Stimulated activated CD8-positive, alpha-beta memory T cell treated with anti-CD3 and anti-CD28 coated beads, Interleukin-12 subunit alpha, Interleukin-12 subunit beta, amount 100 ng/mL, for 24 hours (primary cell): Measurements from ENCODE around the gene GABBR2.

Experiments used
- DNase-seq: peaks from one replicate; pipeline ENCODE4 v3.0.0-alpha.2; 2020; ENCODE audit errors: extremely low read depth

The GABBR2 gene

GRCh38 chr9:98342820-98343210 is 365.9 kb downstream of the GABBR2 start:
- no peak for DNase-seq

- DNase-seq = no peak
These were observed 366.5 kb downstream of the GABBR2 start for GRCh38 chr9:98342098-98342819.

DNA sequence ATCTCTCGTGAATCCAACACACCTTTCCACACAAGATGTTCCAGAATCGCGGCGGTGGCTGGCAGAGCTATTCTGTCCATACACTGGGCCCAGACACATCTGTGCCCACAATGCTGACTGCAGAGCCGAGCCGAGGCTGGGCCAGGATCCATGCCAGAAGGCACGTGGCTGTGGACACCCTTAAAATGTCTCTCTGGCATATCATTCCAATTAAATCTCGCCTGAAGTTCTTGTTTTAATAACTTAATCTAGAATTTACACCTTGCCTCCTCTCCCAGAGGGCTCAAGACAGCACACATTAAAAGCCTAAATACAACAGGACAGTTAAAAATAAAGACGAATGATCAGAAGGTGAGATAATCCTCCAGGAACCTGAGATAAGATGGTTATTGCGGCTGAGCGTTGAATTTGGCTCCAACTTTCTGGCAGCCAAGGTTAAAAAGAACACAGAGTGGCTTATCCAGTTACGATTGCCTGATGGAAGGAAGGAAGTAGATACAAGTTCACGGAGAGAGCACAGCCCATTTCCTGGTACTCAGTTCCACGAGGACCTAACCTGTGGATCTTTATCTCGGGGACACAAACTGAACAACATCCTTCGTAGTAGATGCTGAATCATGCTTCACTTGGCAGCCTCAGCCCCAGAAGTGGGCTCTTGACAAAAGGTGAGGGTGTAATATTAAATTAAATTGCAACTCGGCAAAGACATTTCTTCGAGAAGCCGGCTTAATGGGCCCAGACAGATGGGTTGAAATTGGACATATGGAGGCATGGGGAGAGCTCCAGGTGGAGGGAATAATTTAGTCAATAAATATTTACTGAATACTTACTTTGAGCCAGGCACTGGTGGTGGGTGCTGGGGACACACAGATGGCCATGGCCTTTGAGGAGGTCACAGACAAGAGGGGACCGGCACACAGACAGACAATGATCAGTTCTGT is 367.3 kb downstream of the GABBR2 start:
- no peak for DNase-seq

GRCh38 chr9:98339987-98340800 is 368.5 kb downstream of the GABBR2 start:
- no peak for DNase-seq

GRCh38 chr9:98335661-98336060 is 373.1 kb downstream of the GABBR2 start:
- no peak for DNase-seq

GRCh38 chr9:98334796-98335195 is 373.9 kb downstream of the GABBR2 start:
- DNase-seq = no peak

DNA sequence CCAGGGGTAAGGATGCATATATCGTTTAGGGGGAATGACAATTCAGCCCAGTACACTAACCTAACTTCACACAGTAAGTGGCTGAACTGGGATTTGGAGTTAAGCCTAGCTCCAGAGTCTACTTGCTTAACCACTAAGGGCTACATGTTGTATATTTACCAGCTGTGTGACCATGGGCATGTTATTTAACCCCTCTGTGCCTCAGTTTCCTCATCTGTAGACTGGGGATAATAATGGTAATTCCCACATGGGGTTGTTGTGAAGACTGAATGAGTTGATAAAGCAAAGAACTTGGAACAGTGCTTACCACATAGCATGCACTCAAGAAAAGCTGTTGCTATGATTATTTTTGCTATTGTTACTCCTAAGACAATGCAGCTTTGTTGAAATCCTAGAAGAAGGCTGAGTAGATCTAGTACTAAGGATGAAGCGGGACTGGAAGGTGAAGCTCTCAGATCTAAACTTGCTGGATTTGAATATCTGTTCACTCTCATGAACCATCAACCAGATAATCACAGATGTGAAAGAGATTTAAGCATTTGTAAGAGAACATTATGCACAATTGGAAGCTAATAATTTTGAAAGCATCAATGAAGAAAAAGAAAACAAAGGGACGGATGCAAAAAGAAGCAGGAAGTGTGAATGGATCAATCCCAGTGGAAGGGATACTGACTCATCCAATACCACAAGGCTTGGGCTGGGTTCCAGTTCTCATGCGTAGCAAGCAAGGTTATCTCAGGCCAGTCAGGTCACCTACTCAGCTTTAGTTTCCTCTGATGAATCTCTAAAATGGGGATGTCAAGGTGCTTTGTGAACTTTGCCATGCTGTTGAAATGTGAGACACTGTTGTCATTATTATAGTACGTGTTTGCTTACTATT is 374.8 kb downstream of the GABBR2 start:
- DNase-seq = no peak

DNA sequence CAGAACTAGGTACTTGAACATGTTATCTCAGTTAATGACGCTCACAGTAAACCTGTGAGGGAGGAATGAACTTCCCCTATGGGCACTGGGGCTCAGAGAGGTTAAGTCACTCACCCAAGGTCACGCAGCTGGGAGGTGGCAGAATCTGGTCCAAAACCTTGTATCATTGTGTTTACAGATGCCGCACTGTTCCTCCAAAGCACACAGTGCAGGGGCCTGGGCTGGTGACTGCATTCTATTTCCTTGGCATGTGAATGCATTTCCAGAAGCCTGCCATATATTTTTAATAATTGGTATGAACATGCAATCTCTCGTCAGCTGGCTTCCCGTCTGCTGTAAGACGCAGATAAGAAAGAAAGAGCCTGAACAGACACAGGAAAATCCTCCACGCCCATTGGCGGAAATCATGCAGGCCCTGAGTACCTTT is 376.3 kb downstream of the GABBR2 start:
- DNase-seq = no peak

DNA sequence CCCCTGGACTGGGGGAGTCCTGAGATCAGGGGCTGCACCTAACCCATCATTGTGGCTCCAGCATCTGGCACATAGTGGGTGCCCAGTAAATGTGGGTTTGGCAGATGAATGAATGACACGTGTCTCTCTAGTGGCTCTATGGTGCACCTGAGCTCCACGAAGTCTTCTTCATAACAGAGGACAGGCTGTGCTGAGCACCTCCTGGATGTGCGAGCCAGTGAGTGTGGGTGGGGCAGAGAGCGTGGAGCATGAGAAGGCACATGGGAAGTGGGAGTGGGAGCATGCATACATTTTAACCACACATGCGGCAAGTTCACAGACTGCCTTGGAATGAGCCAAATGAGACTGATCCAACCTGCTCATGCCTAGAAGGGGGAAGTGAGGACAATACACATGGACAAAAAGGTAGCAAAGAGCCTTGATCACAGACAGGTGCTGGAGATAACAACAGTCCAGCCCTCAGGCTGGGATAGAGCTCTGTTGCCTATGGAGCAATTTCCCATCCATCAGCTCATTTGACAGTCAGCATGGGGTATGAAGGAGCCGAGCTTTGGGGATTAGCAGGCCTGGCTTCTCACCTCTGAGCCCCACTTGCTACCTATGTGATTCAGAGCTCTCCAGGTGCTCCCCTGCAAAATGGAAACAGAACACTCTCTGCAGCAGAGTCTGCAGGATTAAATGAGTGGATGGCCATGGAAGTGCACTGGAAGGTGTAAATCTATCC is 377.0 kb downstream of the GABBR2 start:
- DNase-seq = no peak

DNA sequence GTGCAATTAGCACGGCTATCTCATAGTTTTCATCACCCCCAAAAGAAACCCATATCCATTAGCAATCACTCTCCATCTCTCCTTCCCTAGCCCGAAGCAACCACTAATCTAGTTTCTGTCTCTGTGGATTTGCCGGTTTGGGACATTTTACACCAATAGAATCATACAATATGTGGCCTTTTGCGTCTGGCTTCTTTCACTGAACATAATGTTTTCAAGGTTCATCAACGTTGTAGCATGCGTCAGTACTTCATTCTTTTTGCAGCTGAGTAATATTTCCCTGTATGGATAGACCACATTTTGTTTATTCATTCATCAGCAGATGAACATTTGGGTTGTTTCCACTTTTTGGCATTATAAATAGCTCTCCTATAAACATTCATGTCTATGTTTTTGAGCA is 377.9 kb downstream of the GABBR2 start:
- no peak for DNase-seq

- no peak for DNase-seq
These were observed 378.8 kb downstream of the GABBR2 start for GRCh38 chr9:98329904-98330303.

DNA sequence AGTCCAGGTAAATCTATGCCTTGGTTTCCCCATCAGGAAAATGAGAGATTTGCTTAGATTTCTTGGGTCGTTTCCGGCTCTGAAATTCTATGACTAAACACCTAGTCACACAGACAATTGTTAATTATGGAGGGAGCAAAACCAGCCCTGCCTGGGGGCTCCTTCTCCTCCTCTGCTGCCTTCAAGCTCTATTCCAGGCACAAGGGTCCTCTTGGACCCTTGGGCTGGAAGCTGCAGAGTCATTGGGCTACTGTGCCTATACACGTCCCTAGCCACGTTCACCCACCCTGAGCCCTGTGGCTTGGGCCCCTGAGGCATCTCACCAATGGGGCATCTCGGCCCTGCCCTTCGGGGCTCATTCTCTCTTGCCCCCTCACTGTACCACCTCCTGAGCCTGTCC is 379.5 kb downstream of the GABBR2 start:
- DNase-seq = no peak

DNA sequence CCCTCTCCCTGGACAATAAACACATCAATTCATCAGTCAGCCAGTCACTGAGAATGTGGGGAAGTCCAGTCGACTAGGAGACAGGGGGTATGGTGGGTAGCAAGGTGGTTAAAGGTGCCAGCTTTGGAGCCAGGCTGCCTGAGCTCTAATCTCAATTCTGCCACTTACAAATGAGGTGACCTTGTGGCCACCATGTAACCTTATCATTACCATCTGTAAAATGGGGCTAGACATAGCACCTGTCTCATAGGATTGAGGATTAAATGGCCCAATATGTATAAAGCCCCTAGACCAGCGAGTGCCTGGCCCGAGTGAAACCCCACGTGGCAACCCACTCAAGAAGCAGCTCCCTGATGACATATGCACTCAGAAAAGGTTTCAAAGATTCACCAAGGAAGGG is 380.0 kb downstream of the GABBR2 start:
- no peak for DNase-seq

GRCh38 chr9:98328141-98328540 is 380.6 kb downstream of the GABBR2 start:
- no peak for DNase-seq

DNA sequence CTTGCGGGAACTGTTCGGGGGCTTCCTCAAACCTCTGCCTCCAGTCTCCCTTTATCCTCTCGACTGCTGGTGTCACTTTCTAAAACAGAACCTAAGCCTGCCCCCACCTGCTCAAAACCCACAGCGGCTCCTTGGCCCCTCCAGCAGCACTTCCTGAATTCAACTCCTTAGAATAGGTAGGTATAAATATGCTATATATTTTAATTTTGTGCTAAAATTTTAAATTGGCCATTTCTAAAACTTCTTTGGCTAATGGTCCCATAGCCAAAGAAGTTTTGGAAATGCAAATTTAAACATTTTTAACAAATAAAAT is 381.5 kb downstream of the GABBR2 start:
- DNase-seq = no peak

DNA sequence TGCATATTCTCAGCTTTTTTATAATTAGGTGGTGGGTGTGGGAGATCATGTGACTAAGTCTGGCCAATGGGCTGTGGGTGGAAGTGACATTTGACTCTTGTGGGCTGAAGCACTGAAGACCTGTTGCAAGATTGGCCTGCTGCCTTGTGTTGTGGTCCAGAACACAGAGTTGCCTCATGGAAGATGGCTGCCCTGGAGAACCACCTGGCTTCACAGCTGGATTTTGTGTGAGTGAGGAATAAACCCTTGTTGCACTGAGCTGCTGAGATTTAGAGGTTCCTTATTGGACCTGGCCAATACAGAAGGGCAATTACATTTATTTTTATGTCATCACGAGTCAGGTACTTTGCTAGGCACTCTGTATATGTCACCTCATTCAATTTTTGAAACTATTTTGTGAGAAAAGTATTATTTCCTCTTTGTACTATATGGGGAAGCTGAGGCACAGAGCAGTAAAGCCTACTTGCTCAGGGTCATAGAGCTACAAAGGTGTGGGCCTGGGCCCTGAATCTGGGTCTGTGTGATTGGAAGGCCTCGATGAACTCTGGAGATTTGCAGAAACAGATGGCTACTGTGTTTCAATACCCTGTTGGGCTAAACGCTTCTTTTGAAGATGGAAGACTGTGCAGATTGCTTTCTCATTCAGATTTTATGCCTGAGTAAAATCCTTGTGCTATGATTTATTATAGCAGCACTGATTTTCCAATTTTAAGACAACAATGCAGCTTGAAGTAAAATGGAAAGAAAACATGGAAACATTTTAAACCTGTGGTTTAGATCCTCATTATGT is 382.1 kb downstream of the GABBR2 start:
- no peak for DNase-seq

GRCh38 chr9:98324801-98325200 is 383.9 kb downstream of the GABBR2 start:
- no peak for DNase-seq

DNA sequence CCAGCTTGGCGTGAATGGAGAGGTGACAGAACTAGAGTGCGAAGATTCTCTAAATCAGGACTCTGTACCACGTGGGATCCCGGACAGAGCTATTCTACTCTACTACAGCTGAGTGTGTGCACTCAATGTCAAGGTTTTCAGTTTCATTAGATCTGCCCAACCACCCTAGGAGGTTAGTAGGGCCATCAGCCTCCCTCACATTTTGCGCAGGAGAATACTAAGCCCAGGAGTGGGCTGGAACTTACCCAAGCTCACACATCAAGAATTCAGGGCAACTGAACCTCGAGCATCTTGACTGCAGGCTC is 385.0 kb downstream of the GABBR2 start:
- no peak for DNase-seq

DNA sequence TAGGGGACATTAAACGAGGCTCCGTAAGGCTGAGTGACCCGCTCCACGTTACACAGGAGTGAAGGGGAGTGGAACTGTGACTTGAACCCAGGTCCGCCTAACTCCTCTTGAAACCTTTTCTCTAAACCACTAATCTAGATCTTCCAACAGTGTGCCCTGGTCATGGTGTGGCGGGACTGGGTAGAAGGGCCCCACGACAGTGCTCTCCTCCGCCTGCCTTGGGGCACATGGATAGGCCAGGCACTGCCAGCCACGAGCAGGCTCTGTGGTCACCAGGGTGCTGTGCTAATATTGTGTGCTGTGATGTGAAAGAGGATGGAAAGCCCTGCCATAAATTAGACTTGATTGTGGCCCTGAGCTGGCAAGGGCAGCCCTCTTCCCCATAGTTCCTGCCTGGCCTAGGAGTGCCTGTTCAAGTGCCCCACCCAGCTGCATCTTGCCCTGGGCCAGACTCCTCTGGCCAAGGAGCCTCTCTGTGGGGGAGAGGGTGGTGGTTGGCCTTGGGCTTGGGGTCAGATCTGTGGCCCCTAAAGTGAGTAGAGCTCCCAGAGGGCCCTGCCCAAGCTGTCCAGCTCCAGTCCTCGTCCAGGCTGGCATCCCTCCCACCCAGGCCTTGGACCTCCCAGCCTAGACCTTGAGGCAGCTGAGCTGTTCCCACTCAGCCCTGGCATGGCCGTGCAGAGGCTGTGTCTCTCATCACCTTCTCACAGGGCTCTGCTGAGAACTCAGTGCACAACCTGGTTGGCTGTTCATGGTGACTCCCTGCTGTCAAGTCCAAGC is 385.5 kb downstream of the GABBR2 start:
- no peak for DNase-seq
